GM18498 (cell line): Measurements from ENCODE around the gene IL17RC.
"Not testable (repeated sequence)": the region's sequence is repeated elsewhere in the genome, so short reads cannot be mapped to it uniquely, and the experiment has no call there.

Experiments
- ATAC-seq: cut with Tn5 transposase; IDR thresholded peaks from one replicate; pipeline ENCODE4 v1.9.1; 2021; ENCODE audit warnings: mild to moderate bottlenecking, moderate library complexity; ENCODE audit not compliant: unreplicated experiment

Gene IL17RC

DNA sequence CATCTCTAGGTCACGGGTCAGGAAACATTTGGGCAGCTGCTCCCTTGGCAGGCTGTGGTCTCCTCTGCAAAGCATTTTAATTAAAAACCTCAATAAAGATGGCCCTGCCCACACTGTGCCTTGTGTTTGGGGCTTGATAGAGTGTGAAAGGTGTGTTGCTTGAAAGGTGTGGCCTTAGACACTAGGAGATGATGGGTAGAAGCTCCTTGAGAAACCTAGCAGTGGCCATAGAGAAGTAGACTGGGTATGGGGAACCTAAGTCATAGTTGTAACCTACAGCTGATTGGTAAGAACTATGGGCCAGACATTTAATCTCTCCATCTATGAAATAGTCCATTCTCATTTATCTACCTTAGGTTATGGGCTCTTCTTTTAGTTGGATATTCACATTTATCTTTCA is 23.2 kb upstream of the IL17RC start:
- ATAC-seq, result no peak

- ATAC-seq, result not testable (repeated sequence)
Observed at GRCh38 chr3:9895715-9896114, 21.2 kb upstream of the IL17RC start.

GRCh38 chr3:9896755-9897407 is 20.0 kb upstream of the IL17RC start:
- not testable (repeated sequence) for ATAC-seq

DNA sequence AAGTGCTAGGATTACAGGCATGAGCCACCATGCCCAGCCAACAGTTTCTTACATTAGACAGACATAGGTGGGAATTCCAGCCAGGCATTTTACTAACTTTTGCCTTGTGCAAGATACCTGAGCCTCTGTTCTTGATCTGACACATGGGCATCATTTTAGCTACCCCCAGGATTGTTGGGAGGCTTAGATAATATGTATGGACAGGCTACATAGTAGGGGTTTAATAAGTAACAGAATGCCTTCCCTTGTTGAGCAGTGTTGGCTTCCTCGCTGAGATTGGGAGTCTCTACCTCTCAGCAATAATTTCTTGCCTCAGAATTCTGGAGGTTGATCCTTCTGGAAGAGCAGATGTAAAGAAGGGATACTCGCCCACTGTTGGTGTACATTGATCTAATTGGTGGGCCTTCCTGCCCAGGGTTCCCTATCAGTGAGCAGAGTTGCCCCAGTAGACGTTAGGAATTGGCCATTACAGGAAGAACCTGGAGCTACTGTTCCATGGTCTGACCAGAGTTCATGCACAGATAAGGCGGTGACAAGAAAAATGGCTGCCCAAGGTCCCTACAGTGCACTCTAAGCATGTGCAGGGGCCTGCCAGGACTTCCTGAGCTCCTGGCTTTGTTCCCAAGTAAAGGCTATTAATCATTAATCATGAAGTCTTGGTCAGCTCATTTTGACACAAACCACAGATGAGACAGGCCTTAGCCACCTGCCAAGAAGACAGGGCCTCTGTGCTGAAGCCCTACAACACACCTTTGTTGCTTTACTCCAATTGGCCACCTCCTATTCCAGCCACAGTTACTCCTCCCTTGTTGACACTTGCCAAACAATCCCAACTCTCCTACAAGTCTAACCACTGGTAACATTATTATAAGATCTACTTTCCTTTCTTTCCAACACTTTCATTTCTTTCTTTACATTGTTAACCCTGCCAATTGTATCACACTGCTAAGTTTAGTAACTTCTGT is 19.2 kb upstream of the IL17RC start:
- no peak for ATAC-seq

DNA sequence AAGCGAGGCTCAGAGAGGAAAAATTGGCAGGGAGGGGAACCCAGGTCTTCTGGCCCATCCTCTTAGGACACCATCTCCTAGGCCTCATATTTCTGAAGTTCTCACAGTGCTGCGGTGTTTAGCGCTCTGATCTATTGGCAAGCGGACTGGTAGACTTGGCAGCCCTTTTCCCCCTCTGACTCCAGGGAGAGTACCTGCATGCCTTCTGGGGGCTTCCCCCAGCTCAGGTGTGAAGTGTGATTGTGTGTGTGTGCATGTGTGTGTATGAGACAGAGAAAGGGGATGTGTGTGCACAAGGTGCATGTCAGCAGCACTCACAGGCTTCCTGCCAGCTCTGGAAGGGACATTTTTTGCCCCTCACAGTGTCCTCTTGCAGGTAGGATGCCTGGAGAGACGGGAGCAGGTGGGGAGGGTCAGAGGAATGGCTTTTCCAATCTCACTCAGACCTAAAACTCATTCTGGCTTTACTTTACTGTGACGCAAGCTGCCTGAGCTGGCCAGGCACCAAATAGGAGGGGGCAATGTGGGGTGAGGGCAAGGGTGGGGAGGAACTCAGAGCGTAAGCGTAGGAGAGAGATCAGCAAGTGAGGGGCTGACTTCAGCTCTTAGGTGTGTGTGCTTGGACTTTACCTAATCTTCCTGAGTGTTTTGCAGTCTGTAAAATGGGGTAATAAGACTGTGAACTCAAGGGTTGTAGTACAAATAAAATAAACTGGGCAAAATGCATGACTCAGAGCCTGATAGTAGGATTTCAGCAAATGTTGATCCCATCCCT is 18.2 kb upstream of the IL17RC start:
- no peak for ATAC-seq

DNA sequence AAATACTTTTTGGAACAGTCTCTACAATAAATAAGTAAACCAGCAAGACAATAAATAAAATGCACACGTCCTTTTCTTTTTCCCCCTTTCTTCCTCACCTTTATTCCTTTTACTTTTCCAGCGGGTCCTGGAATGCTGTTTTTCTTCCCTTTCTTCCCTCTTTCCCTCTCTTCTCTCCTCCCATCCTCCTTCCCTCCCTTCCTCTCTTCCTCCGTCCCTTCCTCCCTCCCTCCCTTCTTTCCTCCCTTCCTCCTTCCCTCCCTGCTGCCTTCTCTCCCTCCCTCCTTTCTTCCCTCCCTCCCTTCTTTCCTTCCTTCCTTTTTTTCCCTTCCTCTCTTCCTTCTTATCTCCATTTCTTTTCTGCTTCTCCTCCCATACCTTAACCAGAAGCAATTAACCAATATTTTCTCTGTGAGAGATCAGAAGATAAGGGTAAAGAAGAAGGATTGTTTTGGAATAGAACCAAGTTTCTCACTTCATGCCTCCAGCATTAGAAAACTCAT is 17.6 kb upstream of the IL17RC start:
- ATAC-seq, result no peak

DNA sequence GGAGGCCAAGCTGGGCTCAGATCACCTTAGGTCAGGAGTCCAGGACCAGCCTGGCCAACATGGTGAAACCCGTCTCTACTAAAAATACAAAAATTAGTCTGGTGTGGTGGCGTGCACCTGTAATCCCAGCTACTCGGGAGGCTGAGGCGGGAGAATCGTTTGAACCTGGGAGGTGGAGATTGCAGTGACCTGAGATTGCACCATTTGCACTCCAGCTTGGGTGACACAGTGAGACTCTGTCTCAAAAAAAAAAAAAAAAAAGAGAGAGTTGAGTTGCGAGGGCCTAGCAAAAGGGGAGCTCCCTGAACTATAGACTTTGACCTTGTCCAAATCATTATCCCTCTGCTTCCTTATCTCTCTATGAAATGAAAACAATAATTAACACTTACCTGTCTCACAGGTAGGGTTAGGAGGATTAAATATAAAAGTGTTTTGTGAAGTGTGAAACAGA is 15.9 kb upstream of the IL17RC start:
- not testable (repeated sequence) for ATAC-seq

GRCh38 chr3:9901967-9902366 is 14.9 kb upstream of the IL17RC start:
- no peak for ATAC-seq

DNA sequence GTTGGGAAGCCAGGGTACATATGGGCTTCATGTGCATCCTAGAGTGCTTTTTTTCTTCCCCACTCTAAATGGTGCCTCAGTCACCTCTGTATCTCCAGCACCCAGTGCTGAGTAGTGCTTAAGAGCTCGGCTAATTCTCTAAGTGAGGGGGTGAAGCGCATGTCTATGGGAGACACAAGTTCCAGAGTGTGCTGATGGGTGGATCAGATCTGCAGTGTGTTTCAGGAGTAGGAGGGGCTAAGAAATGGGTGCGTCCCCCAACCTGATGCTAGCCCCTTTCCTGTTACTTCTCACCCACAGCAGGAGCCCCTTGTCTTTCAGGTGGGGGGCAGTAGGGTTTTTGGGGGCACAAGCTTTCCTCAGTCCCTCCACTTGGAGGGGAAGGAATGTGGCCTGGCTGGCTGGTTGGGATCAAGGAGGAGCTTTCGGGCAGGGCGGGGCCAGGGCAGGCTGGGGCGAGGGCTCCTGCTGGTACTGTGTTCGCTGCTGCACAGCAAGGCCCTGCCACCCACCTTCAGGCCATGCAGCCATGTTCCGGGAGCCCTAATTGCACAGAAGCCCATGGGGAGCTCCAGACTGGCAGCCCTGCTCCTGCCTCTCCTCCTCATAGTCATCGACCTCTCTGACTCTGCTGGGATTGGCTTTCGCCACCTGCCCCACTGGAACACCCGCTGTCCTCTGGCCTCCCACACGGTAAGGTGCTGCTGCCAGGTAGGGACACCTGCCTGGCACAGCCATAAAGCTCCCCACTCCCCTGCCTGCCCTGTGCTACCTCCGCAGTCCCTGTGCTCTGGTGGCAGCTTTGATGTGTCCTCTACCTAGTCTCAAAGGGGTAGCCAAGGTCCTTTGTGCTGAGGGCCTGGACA is 14.3 kb upstream of the IL17RC start, which contains the start of gene IL17RE:
Gene IL17RE, plus strand, starts transcription at position 477 of the 866 bp plus-strand sequence. Its CDS starts 85 bp downstream, at position 562.
- ATAC-seq, result no peak

DNA sequence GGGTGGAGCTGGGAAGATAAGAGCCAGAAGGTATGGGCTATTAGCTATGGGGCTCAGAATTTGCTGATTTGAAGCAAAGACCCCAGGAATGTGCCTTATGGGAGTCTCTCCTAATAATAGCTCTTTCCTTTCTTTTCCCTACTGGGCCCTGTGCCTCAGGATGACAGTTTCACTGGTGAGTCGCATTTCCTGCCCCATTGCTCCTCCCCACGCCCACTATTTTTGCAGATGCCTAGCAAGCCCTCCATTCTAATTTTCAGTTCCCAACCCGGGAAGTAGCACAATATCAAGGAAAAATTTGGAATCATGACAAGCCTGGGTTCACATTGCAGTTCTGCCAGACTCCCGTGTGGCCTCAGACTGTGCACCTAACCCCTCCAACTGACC is 13.7 kb upstream of the IL17RC start:
- no peak for ATAC-seq

DNA sequence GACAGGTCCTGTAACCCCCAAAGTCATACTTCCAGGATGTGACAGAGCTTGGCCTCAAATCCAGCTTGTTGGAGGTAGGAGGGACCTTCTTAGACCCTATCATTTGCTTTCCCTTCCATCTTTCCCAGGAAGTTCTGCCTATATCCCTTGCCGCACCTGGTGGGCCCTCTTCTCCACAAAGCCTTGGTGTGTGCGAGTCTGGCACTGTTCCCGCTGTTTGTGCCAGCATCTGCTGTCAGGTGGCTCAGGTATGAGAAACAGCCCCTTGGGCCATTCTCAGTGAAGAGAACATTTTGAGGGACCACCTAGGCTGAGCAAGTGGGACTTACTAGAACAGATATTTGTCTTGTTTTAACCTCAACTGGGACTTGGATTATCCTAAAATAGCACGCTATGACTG is 13.0 kb upstream of the IL17RC start:
- ATAC-seq, result no peak

DNA sequence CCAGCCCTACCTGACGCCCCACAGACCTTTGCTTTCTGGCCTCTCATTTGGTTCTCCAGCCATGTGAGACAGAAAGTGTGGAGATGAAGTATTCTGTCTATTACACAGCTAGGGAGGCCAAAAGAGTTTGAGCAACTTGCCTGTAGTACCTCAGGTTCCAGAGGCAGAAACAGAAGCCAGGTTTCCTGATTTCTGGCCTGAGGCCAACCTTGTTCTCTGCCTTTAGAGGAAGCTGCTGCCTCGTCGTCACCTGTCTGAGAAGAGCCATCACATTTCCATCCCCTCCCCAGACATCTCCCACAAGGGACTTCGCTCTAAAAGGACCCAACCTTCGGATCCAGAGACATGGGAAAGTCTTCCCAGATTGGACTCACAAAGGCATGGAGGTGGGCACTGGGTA is 10.4 kb upstream of the IL17RC start:
- ATAC-seq, result no peak

DNA sequence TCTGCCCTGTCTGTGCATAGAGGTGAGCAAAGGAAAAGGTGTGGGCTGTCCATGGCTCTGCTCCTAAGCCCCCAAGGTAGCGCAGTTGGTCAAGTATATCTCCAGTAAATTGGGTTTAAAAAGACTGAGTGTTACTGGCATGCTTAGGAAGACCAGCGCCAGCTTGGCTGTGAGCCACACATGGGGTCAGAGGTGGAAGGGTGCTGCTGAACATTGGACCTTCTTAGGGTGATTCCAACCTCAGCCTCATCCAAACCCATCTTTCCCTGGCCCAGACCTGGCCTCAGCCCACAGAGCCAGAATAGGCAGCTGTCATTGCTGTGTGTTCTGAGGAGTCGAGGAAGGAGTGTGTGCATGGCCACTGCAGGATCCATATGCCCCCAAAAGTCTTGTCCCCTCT is 8.6 kb upstream of the IL17RC start:
- ATAC-seq, result no peak

DNA sequence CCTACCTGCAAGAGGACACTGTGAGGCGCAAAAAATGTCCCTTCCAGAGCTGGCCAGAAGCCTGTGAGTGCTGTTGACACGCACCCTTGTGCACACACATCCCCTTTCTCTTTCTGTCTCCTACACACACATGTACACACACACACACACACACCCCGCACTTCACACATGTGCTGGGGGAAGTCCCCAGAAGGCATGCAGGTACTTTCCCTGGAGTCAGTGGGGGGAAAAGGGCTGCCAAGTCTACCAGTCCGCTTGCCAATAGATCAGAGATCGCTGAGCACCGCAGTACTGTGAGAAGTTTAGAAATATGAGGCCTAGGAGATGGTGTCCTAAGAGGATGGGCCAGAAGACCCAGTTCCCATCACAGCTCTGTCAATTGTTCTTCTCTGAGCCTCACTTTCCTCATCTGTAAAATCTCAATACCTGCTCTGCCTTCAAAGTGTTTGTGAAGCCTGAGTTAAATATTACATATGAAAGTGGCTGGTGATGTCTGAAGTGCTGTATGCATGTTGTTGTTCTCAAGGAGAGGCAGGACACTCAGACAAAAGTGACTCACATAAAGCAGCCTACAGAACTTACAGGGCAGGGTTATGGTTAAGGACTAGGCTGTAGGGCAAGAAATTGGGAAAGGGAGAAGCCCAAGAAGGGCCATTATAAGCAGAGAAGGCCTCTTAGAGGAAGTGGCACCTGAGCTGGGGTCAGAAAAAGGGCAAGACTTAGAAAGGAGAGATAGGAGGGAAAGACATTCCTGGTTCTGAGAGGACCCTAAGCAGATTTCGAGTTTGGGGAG is 7.5 kb upstream of the IL17RC start:
- ATAC-seq, result no peak

GRCh38 chr3:9911863-9912262 is 5.0 kb upstream of the IL17RC start:
- no peak for ATAC-seq

DNA sequence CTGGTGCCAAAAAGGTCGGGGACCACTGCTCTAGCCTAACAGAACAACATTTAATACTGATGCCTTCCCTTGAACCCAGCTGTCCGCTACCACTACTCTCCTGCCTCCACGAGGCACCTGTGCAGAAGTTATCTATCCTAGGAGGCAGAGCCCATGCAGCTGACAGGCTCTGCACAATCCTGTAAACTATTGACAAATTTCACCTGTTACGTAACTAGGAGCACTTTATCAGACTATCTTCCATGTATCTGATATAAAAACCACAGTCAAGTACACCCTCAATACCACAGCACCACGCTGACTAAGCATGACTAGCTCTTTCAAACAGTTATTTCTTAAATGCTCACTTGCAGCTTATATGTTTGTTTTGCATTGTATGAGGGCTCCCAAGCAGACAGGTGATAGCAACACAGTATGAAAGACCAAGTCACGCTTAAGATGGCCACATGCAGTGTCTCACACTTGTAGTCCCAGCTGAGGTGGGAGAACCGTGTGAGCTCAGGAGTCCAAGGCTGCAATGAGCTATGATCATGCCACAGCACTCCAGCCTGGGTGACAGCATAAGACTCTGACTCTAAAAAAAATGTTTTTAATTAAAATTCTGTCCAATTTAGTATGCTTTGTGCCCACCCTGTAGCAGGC is 4.5 kb upstream of the IL17RC start:
- no peak for ATAC-seq

GRCh38 chr3:9913601-9914000 is 3.3 kb upstream of the IL17RC start:
- no peak for ATAC-seq

DNA sequence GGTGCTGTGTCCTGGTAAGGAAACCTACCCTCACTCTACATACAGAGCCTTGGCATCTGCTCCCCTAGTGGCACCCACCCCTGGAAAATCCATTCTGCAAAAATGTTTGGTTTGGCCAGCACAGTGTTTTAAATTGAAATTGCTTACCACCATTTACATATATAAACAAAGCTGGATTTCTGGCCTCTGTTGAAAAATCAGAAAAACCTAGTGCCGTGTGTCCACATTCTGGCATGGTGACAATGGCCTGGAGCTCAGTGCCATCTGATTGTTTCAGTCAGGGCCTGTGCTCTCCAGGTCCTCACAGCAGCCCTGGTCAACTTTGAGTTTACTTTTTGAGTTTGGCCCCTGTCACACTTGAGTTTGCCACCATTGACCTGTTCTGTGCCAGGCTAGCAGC is 2.9 kb upstream of the IL17RC start:
- ATAC-seq, result no peak
